Vagina (tissue), 2 donors: ENCODE data around the gene SPINDOC. TPM values are rescaled to one million over a fixed set of nuclear protein-coding genes. Genes with fewer than 3 reads are reported as not detected.
"Not testable (repeated sequence)": the region's sequence is repeated elsewhere in the genome, so short reads cannot be mapped to it uniquely, and the experiment has no call there.

Source experiments
- DNase-seq, 2 donors: peaks; one replicate each; pipeline ENCODE4 v3.0.0-alpha.2; 2017; ENCODE audit errors: extremely low spot score in 2 of 2
- H3K27ac ChIP-seq: fragments of 200-600 bp; sonication (generic); one replicate; pipeline ENCODE4 v1.5.1; 2019
- H3K27me3 ChIP-seq: fragments of 200-600 bp; sonication (generic); one replicate; pipeline ENCODE4 v1.5.1; 2019
- H3K36me3 ChIP-seq, 2 donors: fragments of 200-600 bp; sonication (generic); one replicate each; pipeline ENCODE4 v1.5.1; 2017 to 2019
- H3K4me1 ChIP-seq: fragments of 200-600 bp; sonication (generic); one replicate; pipeline ENCODE4 v1.5.1; 2019
- H3K4me3 ChIP-seq, 2 donors: fragments of 200-600 bp; sonication (generic); 1 replicate in 1 of 2; 2 replicates in 1 of 2; pipeline ENCODE4 v1.5.1; 2016 to 2019
- H3K9me3 ChIP-seq: fragments of 200-600 bp; sonication (generic); one replicate; pipeline ENCODE4 v1.5.1; 2019
- CTCF ChIP-seq, 3 experiments: fragments of 450-650 bp in 2 of 3; fragments of 200-600 bp in 1 of 3; sonication (generic) in 1 of 3; IDR thresholded peaks; one replicate each; pipeline ENCODE4 v1.5.1; 2017 to 2019; ENCODE audit warnings: antibody characterized with exemption in 3 of 3, mild to moderate bottlenecking in 2 of 3, moderate library complexity in 2 of 3
- POLR2A ChIP-seq, 2 donors: fragments of 450-650 bp; IDR thresholded peaks; one replicate each; pipeline ENCODE4 v1.6.1; 2017; ENCODE audit warnings: antibody characterized with exemption in 2 of 2, mild to moderate bottlenecking in 2 of 2, moderate library complexity in 2 of 2
- POLR2AphosphoS5 ChIP-seq, 2 donors: sonication (generic); formaldehyde crosslinking; IDR thresholded peaks; one replicate each; pipeline ENCODE4 v1.9.0; 2017; ENCODE audit warnings: antibody characterized with exemption in 2 of 2, mild to moderate bottlenecking in 2 of 2, low read depth in 1 of 2; ENCODE audit not compliant: insufficient read depth in 1 of 2
- intact Hi-C: fragments of 100-400 bp; cut with DNase I; formaldehyde crosslinking; loops from one replicate; pipeline ENCODE4 v1.15.1; 2023
- total RNA-seq: library from RNA; depleted of rRNA; stranded (reverse); fragments of >200 nt; gene quantifications from one replicate; pipeline ENCODE4 v1.2.3, GENCODE V29; 2016

SPINDOC gene
- total RNA-seq, 1 donor from 2014 or later: 6.6 TPM

GRCh38 chr11:63768237-63769041, 44.8 kb upstream of the SPINDOC start, which contains the start of gene ZFTA:
Gene ZFTA, minus strand, starts transcription at chr11:63768775. Its CDS starts 153 bp downstream, at chr11:63768622.
- Histone ChIP-seq H3K4me3 (peak within 1 kb of the TSS; percentile 62 to 98), H3K27me3 (no peaks in the 10 kb centered on the region), H3K9me3 (no peaks in the 10 kb centered on the region), H3K4me1 (peaks cover 41% of the 10 kb centered on the region), H3K36me3 (no peaks in the 10 kb centered on the region), H3K27ac (peak within 1 kb of the TSS; percentile 93)
- DNase-seq: no peak
- intact Hi-C loops: loop anchor here (10.0 kb wide), 1 partner anchor 176 kb away; no protein-coding TSS in a partner anchor
- TF ChIP-seq CTCF (IDR thresholded peaks at IDR 0.05): peak in 1 of 3 experiments; percentile 62
- TF ChIP-seq POLR2A (IDR thresholded peaks at IDR 0.05): no peak

DNA sequence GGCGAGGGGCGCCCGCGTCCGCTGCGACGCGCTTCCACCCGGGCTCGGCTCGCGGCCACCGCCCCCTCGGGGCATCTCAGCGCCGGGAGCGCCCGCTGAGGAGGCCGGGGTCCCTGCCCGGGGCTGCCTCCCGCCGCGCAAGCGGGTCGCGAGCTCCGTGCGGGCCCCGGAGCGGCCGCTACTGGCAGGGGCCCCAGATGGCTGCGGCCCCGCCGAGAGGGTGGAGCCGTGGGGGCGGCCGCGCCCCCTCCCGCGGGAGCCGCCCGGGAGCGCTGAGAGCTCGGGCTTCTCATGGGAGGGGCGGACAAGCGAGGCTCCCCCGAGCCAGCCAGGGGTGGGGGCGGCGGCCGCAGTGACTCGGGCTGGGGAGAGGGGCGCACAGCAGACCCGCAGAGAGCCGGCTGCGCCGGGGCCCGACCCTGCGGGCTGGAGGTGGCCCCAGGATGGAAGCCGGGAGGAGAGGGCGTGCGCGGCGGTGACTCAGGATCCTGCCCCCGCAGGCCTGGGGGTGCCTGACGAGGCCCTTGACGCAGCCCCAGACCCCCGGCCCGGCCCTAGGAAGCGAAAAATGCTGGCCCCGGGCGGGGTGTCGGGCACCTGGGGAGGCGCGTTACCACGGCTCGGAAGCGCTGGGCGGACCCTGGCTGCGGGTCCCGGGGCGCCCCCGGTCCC, 44.1 kb upstream of the SPINDOC start:
- Histone ChIP-seq H3K27ac (peak overlapping the region; percentile 85), H3K4me3 (peak overlapping the region; percentile 62 to 98), H3K4me1 (peaks cover 40% of the 10 kb centered on the region), H3K9me3 (no peaks in the 10 kb centered on the region), H3K36me3 (no peaks in the 10 kb centered on the region), H3K27me3 (no peaks in the 10 kb centered on the region)
- intact Hi-C loops: loop anchor here (10.0 kb wide), 1 partner anchor 176 kb away; no protein-coding TSS in a partner anchor
- peak in 1 of 2 donors; percentile 8 for TF ChIP-seq POLR2A (IDR thresholded peaks at IDR 0.05)
- TF ChIP-seq CTCF (IDR thresholded peaks at IDR 0.05): no peak
- DNase-seq: no peak

GRCh38 chr11:63769714-63770455, 43.4 kb upstream of the SPINDOC start:
- Histone ChIP-seq H3K9me3 (no peaks in the 10 kb centered on the region), H3K4me3 (peak overlapping the region; percentile 62 to 98), H3K27me3 (no peaks in the 10 kb centered on the region), H3K27ac (peak overlapping the region; percentile 85), H3K36me3 (no peaks in the 10 kb centered on the region), H3K4me1 (peaks cover 33% of the 10 kb centered on the region)
- no peak for TF ChIP-seq CTCF (IDR thresholded peaks at IDR 0.05)
- TF ChIP-seq POLR2A (IDR thresholded peaks at IDR 0.05): no peak
- no peak for TF ChIP-seq POLR2AphosphoS5 (IDR thresholded peaks at IDR 0.05; ENCODE audit: insufficient read depth in 1 of 2, low read depth in 1 of 2)
- peak in 1 of 2 donors; percentile 88 for DNase-seq
- intact Hi-C loops: loop anchor here (10.0 kb wide), 1 partner anchor 175 kb away; no protein-coding TSS in a partner anchor

- Histone ChIP-seq H3K9me3 (no peaks in the 10 kb centered on the region), H3K4me1 (peaks cover 27% of the 10 kb centered on the region), H3K27me3 (no peaks in the 10 kb centered on the region), H3K27ac (no peak overlapping the region), H3K4me3 (no peak overlapping the region), H3K36me3 (no peaks in the 10 kb centered on the region)
- no peak for TF ChIP-seq CTCF (IDR thresholded peaks at IDR 0.05)
- no peak for DNase-seq
- intact Hi-C loops: no loop called here
Observed at GRCh38 chr11:63770763-63771162, 42.5 kb upstream of the SPINDOC start.

GRCh38 chr11:63771741-63772318, 41.4 kb upstream of the SPINDOC start:
- H3K36me3 ChIP-seq, H3K27ac ChIP-seq, H3K9me3 ChIP-seq, H3K4me3 ChIP-seq, H3K27me3 ChIP-seq, intact Hi-C loops, DNase-seq: not testable (repeated sequence)
- peaks cover 17% of the 10 kb centered on the region for H3K4me1 ChIP-seq
